ENCODE results near the gene UHRF1. TPM values are rescaled to one million over a fixed set of nuclear protein-coding genes. Genes with fewer than 3 reads are reported as not detected.
A peak's percentile ranks its signal among the peaks of the same experiment; 100 is the strongest.

The UHRF1 gene
- total and polyA plus RNA-seq, 2 of the 13 experiments (the other 11 are each of a cell fraction or from before 2014, with no cell fraction given) = 6.8 to 78.4 TPM

- TF ChIP-seq ZNF780A (CRISPR knock-in tag; IDR thresholded peaks at IDR 0.05) (no peak), GLMP (CRISPR knock-in tag; IDR thresholded peaks at IDR 0.05; ENCODE audit: borderline replicate concordance) (no peak), ZNF691 (CRISPR knock-in tag; IDR thresholded peaks at IDR 0.05; ENCODE audit: borderline replicate concordance, low read depth) (no peak), SP5 (CRISPR knock-in tag; IDR thresholded peaks at IDR 0.05; ENCODE audit: borderline replicate concordance, low read depth) (0 out of 2 replicates have a peak, but pooled peaks have one; percentile 32), ZBTB7A (CRISPR knock-in tag; IDR thresholded peaks at IDR 0.05) (0 out of 2 replicates have a peak, but pooled peaks have one; percentile 21), TAF1 (CRISPR knock-in tag; IDR thresholded peaks at IDR 0.05) (0 out of 2 replicates have a peak, but pooled peaks have one; percentile 8), FLYWCH1 (CRISPR knock-in tag; IDR thresholded peaks at IDR 0.05) (no peak), HNF4A (CRISPR knock-in tag; IDR thresholded peaks at IDR 0.05) (peak; percentile 56; the same call in 1 of the 2 replicates), ZNF564 (CRISPR knock-in tag; IDR thresholded peaks at IDR 0.05) (no peak), NFKBIZ (CRISPR knock-in tag; IDR thresholded peaks at IDR 0.05) (no peak), POGK (CRISPR knock-in tag; conservative IDR thresholded peaks at IDR 0.05) (no peak), LCORL (IDR thresholded peaks at IDR 0.05) (no peak), LCORL (CRISPR knock-in tag; IDR thresholded peaks at IDR 0.05) (peak; percentile 40; the same call in 1 of the 2 replicates), ZNF850 (CRISPR knock-in tag; conservative IDR thresholded peaks at IDR 0.05) (no peak), ZNF567 (CRISPR knock-in tag; IDR thresholded peaks at IDR 0.05; ENCODE audit: borderline replicate concordance) (no peak), ZFP36L2 (CRISPR knock-in tag; IDR thresholded peaks at IDR 0.05) (no peak), HDAC6 (IDR thresholded peaks at IDR 0.05; ENCODE audit: low read depth, low read length) (no peak), IKZF4 (CRISPR knock-in tag; IDR thresholded peaks at IDR 0.05; ENCODE audit: borderline replicate concordance, low read depth, not compliant biosample characterization) (peak; percentile 1), TAF15 (IDR thresholded peaks at IDR 0.05; ENCODE audit: low read depth, low read length, poor library complexity, severe bottlenecking) (no peak), HMG20B (CRISPR knock-in tag; conservative IDR thresholded peaks at IDR 0.05) (0 out of 2 replicates have a peak, but pooled peaks have one; percentile 8), CHCHD3 (CRISPR knock-in tag; IDR thresholded peaks at IDR 0.05) (no peak), ZNF570 (CRISPR knock-in tag; IDR thresholded peaks at IDR 0.05; ENCODE audit: borderline replicate concordance) (0 out of 2 replicates have a peak, but pooled peaks have one; percentile 1)
- TF ChIP-seq, protein P1, sequence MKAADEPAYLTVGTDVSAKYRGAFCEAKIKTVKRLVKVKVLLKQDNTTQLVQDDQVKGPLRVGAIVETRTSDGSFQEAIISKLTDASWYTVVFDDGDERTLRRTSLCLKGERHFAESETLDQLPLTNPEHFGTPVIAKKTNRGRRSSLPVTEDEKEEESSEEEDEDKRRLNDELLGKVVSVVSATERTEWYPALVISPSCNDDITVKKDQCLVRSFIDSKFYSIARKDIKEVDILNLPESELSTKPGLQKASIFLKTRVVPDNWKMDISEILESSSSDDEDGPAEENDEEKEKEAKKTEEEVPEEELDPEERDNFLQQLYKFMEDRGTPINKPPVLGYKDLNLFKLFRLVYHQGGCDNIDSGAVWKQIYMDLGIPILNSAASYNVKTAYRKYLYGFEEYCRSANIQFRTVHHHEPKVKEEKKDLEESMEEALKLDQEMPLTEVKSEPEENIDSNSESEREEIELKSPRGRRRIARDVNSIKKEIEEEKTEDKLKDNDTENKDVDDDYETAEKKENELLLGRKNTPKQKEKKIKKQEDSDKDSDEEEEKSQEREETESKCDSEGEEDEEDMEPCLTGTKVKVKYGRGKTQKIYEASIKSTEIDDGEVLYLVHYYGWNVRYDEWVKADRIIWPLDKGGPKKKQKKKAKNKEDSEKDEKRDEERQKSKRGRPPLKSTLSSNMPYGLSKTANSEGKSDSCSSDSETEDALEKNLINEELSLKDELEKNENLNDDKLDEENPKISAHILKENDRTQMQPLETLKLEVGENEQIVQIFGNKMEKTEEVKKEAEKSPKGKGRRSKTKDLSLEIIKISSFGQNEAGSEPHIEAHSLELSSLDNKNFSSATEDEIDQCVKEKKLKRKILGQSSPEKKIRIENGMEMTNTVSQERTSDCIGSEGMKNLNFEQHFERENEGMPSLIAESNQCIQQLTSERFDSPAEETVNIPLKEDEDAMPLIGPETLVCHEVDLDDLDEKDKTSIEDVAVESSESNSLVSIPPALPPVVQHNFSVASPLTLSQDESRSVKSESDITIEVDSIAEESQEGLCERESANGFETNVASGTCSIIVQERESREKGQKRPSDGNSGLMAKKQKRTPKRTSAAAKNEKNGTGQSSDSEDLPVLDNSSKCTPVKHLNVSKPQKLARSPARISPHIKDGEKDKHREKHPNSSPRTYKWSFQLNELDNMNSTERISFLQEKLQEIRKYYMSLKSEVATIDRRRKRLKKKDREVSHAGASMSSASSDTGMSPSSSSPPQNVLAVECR (CRISPR knock-in tag; IDR thresholded peaks at IDR 0.05; ENCODE audit: borderline replicate concordance) = peak; percentile 41; the same call in 1 of the 2 replicates
Observed at GRCh38 chr19:4908360-4908759, 941 bp upstream of the UHRF1 start (continued).
